Ovary (tissue), 3 donors: ENCODE measurements around the gene ITPR2.

ENCODE experiments used
- CTCF ChIP-seq, 3 donors: fragments of 450-650 bp in 2 of 3; fragments of 200-600 bp in 1 of 3; IDR thresholded peaks; one replicate each; pipeline versions ENCODE4 v1.5.1 to v1.8.0; 2016 to 2022; ENCODE audit warnings: antibody characterized with exemption in 3 of 3, mild to moderate bottlenecking in 1 of 3
- EP300 ChIP-seq: sonication (generic); formaldehyde crosslinking; IDR thresholded peaks from one replicate; pipeline ENCODE4 v1.6.1; 2017; ENCODE audit warnings: antibody characterized with exemption
- POLR2A ChIP-seq: fragments of 450-650 bp; IDR thresholded peaks from one replicate; pipeline ENCODE4 v1.6.1; 2017; ENCODE audit warnings: antibody characterized with exemption, mild to moderate bottlenecking, moderate library complexity
- donor health status: DM: no; HTN: no; CAD: no.

- no peak for TF ChIP-seq CTCF (IDR thresholded peaks at IDR 0.05)
- no peak for TF ChIP-seq POLR2A
- TF ChIP-seq EP300 = no peak
Observed at GRCh38 chr12:26790645-26790994, 42.4 kb downstream of the ITPR2 start.
